ENCODE measurements around the gene CTRL.

CTRL gene

DNA sequence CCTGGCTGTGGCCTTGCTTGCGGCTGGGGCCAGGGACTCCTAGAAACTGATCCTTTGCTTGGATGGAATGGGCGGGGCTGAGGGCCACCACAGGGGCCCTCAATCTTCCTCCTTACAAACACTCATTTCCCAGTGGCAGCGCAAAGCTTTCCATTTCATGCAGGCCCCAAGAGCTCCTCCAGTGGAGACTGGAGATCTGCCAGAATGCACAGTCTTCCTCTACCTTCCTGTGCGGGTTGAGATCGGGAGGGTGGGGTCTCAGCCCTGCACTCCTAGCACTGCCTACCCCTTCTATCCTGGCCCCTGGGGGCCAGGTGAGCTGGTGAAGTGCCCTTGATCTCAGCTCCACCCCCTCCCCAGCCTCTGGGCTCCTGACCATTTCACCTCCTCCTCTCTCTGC is 45.3 kb downstream of the CTRL start:
- no peak for DNase-seq (ENCODE audit: low spot score)

DNA sequence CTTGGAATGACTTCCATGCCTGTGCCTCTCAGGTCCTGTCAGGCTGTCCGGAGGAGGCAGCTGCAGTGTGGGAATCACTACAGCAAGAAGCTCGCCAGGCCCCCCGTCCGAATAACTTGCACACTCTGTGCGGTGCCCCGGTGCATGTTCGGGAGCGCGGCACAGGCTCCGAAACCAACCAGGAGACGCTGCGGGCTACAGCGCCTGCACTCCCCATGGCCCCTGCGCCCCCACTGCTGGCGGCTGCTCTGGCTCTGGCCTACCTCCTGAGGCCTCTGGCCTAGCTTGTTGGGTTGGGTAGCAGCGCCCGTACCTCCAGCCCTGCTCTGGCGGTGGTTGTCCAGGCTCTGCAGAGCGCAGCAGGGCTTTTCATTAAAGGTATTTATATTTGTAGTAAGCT is 45.7 kb downstream of the CTRL start:
- DNase-seq (ENCODE audit: low spot score): no peak

DNA sequence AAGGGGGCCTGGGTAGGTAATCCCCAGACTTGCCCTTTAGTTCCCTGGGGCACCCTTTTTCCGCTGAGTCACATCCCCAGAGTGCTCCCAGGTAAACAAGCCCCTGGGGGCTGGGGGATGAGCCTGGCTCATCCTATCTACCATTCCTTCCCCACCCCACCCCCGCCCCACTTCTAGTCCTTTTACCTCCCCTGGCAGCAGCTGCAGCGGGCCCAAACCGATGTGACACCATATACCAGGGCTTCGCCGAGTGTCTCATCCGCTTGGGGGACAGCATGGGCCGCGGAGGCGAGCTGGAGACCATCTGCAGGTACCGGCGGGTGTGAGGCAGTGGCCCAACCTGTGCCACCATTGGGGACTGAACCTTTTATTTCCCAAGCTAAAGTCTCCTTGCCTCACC is 46.1 kb downstream of the CTRL start:
- no peak for DNase-seq (ENCODE audit: low spot score)

DNA sequence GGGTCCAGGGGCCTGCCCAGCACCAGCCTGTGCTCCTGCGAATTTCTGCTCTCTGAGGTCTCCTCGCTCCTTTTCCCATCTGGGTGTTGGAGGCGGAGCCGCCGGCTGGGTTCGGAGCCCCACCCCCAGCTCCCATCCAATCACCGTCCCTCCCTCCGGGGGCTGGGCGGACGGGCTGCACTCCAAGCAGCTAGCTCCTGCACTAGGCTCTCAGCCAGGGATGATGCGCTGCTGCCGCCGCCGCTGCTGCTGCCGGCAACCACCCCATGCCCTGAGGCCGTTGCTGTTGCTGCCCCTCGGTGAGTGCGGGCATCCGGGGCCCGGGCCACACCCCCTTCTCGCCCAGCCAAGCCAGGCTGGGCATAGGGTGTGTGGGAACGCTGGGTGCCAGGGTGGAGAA is 47.0 kb downstream of the CTRL start, which contains the start of gene NRN1L:
Gene NRN1L, plus strand, starts transcription at position 202 of the 400 bp plus-strand sequence. Its CDS starts 19 bp downstream, at position 221.
- peak; percentile 88 for DNase-seq (ENCODE audit: low spot score)

DNA sequence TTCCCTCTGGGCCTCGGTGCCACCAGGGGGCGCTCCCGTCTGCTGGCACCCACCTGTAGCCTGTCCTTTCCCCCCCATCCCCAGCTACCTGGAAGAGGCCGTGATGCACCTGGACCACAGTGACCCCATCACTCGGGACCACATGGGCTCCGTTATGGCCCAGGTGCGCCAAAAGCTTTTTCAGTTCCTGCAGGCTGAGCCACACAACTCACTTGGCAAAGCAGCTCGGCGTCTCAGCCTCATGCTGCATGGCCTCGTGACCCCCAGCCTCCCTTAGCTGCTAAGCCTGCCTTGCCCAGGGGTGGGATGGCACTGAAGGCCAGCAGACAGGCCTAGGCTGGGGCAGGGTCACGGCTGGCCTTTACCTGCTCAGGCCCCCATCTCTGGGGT is 47.8 kb downstream of the CTRL start:
- DNase-seq (ENCODE audit: low spot score): peak; percentile 52

DNA sequence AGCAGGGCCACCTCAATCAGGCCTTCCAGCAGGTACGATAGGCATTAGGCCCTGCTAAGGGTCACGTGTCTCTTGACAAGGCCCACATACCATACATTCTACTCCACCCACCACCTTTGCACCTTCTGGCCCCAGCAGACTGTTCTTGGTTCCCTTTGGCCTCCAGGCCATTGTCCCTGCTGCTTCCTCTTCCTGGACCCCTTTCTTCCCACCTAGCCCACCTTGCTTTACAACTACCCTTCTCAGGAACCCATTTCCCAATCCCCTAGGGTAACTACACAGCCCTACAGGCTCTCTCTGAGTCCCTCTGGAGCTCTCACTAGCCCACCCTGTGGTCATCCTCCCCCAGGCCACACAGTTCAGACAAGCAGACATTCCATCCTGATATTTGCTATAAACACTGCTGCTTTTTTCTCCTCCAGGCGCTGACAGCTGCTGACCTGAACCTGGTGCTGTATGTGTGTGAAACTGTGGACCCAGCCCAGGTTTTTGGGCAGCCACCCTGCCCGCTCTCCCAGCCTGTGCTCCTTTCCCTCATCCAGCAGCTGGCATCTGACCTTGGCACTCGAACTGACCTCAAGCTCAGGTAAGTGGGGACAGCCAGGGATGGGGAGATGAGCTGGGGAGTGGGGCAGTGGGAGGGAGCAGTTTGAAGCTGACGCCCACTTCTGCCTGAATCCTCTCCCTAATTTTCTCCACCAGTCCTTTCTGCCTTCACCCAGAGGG is 48.4 kb downstream of the CTRL start:
- no peak for DNase-seq (ENCODE audit: low spot score)

DNA sequence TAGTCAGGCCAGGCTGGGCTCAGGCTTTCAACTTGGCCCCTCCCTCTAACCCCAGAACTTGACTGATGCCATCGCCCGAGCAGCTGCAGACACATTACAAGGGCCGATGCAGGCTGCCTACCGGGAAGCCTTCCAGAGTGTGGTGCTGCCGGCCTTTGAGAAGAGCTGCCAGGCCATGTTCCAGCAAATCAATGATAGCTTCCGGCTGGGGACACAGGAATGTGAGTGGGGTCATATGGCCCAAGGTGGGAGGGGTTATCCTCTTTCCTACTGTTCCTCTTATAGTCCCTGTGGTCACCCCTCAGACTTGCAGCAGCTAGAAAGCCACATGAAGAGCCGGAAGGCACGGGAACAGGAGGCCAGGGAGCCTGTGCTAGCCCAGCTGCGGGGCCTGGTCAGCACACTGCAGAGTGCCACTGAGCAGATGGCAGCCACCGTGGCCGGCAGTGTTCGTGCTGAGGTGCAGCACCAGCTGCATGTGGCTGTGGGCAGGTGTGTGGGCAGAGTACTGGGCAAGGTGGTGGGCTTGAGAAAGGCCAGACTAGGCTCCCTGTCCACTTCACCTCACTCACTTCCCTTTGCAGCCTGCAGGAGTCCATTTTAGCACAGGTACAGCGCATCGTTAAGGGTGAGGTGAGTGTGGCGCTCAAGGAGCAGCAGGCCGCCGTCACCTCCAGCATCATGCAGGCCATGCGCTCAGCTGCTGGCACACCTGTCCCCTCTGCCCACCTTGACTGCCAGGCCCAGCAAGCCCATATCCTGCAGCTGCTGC is 49.1 kb downstream of the CTRL start:
- no peak for DNase-seq (ENCODE audit: low spot score)

DNA sequence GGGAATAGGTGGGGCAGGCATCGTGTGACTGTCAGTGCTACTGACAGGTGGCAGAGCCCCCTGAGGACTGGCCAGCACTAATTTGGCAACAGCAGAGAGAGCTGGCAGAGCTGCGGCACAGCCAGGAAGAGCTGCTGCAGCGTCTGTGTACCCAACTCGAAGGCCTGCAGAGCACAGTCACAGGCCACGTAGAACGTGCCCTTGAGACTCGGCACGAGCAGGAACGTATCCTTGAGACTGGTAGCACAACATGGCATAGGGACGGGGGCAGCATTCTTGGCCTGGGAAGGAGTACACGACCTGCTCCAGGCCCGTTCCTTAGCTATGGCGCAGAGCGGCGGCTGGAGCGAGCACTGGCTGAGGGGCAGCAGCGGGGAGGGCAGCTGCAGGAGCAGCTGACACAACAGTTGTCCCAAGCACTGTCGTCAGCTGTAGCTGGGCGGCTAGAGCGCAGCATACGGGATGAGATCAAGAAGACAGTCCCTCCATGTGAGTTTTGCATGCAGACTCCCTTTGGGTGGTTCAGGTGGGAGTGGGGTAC is 50.0 kb downstream of the CTRL start:
- DNase-seq (ENCODE audit: low spot score): peak; percentile 84

DNA sequence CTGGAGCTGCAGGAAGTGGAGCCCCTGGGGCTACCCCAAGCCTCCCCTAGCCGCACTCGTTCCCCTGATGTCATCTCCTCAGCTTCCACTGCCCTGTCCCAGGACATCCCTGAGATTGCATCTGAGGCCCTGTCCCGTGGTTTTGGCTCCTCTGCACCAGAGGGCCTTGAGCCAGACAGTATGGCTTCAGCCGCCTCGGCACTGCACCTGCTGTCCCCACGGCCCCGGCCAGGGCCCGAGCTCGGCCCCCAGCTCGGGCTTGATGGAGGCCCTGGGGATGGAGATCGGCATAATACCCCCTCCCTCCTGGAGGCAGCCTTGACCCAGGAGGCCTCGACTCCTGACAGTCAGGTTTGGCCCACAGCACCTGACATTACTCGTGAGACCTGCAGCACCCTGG is 51.1 kb downstream of the CTRL start:
- DNase-seq (ENCODE audit: low spot score): no peak

DNA sequence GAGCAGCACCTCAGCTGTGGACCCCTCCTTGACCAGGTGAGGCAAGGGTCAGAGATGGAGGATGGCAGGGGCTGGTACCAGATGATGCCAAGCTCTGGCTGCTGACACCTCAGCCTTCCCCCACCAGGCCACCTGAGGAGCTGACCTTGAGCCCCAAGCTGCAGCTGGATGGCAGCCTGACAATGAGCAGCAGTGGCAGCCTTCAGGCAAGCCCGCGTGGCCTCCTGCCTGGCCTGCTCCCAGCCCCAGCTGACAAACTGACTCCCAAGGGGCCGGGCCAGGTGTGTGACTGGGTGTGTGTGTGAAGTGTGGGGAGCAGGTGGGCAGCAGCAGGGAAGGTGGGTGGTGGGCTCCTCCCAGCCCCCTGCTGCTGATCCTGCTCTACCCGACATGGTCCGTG is 51.7 kb downstream of the CTRL start:
- no peak for DNase-seq (ENCODE audit: low spot score)
